Thymus (tissue), 11 donors: ENCODE data around the gene SAXO1. TPM values are rescaled to one million over a fixed set of nuclear protein-coding genes. Genes with fewer than 3 reads are reported as not detected.

Source experiments
- DNase-seq, 9 donors: peaks; one replicate each; pipeline ENCODE4 v3.0.0-alpha.2; 2013; ENCODE audit warnings: low spot score in 9 of 9, low read depth in 6 of 9, missing footprints in 1 of 9
- H3K27ac ChIP-seq, 2 donors: one replicate each; pipeline ENCODE4 v1.5.1; 2013; ENCODE audit warnings: control low read depth in 1 of 2, low read depth in 1 of 2, low read length in 1 of 2, mild to moderate bottlenecking in 1 of 2, moderate library complexity in 1 of 2
- H3K27me3 ChIP-seq, 2 donors: one replicate each; pipeline ENCODE4 v1.5.1; 2013; ENCODE audit warnings: low read length in 1 of 2; ENCODE audit not compliant: control insufficient read depth in 2 of 2, insufficient read depth in 1 of 2
- H3K36me3 ChIP-seq, 2 donors: one replicate each; pipeline ENCODE4 v1.5.1; 2013; ENCODE audit warnings: low read length in 1 of 2, mild to moderate bottlenecking in 1 of 2, moderate library complexity in 1 of 2; ENCODE audit not compliant: control insufficient read depth in 2 of 2, insufficient read depth in 2 of 2
- H3K4me1 ChIP-seq, 2 donors: one replicate each; pipeline ENCODE4 v1.5.1; 2013; ENCODE audit warnings: low read length in 2 of 2; ENCODE audit not compliant: control insufficient read depth in 2 of 2, insufficient read depth in 2 of 2
- H3K4me3 ChIP-seq, 2 donors: one replicate each; pipeline ENCODE4 v1.5.1; 2013; ENCODE audit warnings: low read length in 2 of 2, control low read depth in 1 of 2, mild to moderate bottlenecking in 1 of 2
- H3K9me3 ChIP-seq, 2 donors: one replicate each; pipeline ENCODE4 v1.5.1; 2013; ENCODE audit warnings: low read length in 1 of 2, mild to moderate bottlenecking in 1 of 2; ENCODE audit not compliant: control insufficient read depth in 2 of 2, insufficient read depth in 1 of 2
- WGBS: extraction: QIAGEN DNeasy Blood & Tissue Kit; methylation state at CpG from one replicate; pipeline ENCODE4 v1.1.7; 2013; 5-methylcytosine and 5-hydroxymethylcytosine counted together
- polyA plus RNA-seq: library from polyadenylated mRNA; stranded (reverse); fragments of 200-250 nt; gene quantifications from one replicate; pipeline ENCODE4 v1.2.3, GENCODE V29; 2013
- total RNA-seq: library from RNA; stranded (reverse); fragments of 120-200 nt; gene quantifications from one replicate; pipeline ENCODE4 v1.2.4, GENCODE V29; 2013
- donor health status: healthy.

Gene SAXO1
- total and polyA plus RNA-seq, 2 donors = 0.02 to 0.09 TPM

- no peak for DNase-seq
- Histone ChIP-seq H3K36me3 (no peaks in the 10 kb centered on the region), H3K27me3 (no peaks in the 10 kb centered on the region), H3K9me3 (no peaks in the 10 kb centered on the region), H3K4me3 (no peak overlapping the region), H3K4me1 (peaks cover 0 to 2% of the 10 kb centered on the region in 2 donors), H3K27ac (no peak overlapping the region)
- WGBS = 93% methylated on average over 5 of the region's 5 CpGs
Measured at GRCh38 chr9:18990494-18990893, 42.5 kb downstream of the SAXO1 start.

GRCh38 chr9:18989865-18990264 is 43.1 kb downstream of the SAXO1 start:
- Histone ChIP-seq H3K27me3 (no peaks in the 10 kb centered on the region), H3K4me3 (no peak overlapping the region), H3K36me3 (no peaks in the 10 kb centered on the region), H3K9me3 (no peaks in the 10 kb centered on the region), H3K27ac (no peak overlapping the region), H3K4me1 (peaks cover 0 to 2% of the 10 kb centered on the region in 2 donors)
- no peak for DNase-seq
- WGBS = 97% methylated on average over 4 of the region's 4 CpGs

GRCh38 chr9:18989097-18989496 is 43.9 kb downstream of the SAXO1 start:
- Histone ChIP-seq H3K9me3 (no peaks in the 10 kb centered on the region), H3K4me3 (no peak overlapping the region), H3K4me1 (peaks cover 0 to 2% of the 10 kb centered on the region in 2 donors), H3K36me3 (no peaks in the 10 kb centered on the region), H3K27me3 (no peaks in the 10 kb centered on the region), H3K27ac (no peak overlapping the region)
- no peak for DNase-seq
- 94% methylated on average over 2 of the region's 2 CpGs for WGBS

- no peak for DNase-seq
Measured at GRCh38 chr9:18988003-18988402, 45.0 kb downstream of the SAXO1 start.

GRCh38 chr9:18985996-18986395 is 47.0 kb downstream of the SAXO1 start:
- Histone ChIP-seq H3K27me3 (no peaks in the 10 kb centered on the region), H3K9me3 (no peaks in the 10 kb centered on the region), H3K4me3 (no peak overlapping the region), H3K27ac (no peak overlapping the region), H3K36me3 (no peaks in the 10 kb centered on the region), H3K4me1 (peaks cover 0 to 6% of the 10 kb centered on the region in 2 donors)
- DNase-seq = no peak

More at GRCh38 chr9:18988003-18988402, 45.0 kb downstream of the SAXO1 start:
- Histone ChIP-seq H3K27ac (no peak overlapping the region), H3K9me3 (no peaks in the 10 kb centered on the region), H3K36me3 (no peaks in the 10 kb centered on the region), H3K4me3 (no peak overlapping the region), H3K4me1 (no peaks in the 10 kb centered on the region), H3K27me3 (no peaks in the 10 kb centered on the region)

DNA sequence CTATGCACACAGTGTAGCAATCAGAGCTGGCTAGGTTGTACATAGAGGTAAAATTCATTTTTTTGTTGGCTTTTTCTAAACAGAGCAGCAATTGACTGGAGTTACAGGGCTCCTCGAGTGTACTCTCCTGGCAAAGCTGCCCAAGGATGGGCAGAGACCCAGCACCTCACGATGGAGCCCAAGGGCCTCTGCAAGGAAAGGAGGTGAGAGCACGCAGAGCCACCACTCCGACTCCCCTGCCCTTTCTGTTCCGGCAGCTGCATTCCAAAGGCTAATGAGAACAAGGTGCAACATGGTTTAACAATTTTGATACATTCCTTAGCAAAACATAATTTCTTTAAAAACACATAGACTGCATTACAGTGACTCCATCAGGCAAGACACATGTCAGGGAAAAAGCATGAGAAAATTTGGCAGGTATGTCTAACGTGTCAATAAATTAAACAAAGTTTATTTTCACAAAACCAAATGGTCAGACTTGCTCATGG is 47.5 kb downstream of the SAXO1 start:
- WGBS = 92% methylated on average over 6 of the region's 6 CpGs

GRCh38 chr9:18982262-18982620 is 50.8 kb downstream of the SAXO1 start:
- DNase-seq = no peak
- no peaks in the 10 kb centered on the region for H3K36me3 ChIP-seq
- H3K4me3 ChIP-seq = no peak overlapping the region
- H3K4me1 ChIP-seq = peaks cover 0 to 20% of the 10 kb centered on the region in 2 donors
- no peaks in the 10 kb centered on the region for H3K27me3 ChIP-seq
- WGBS = 92% methylated on average over 5 of the region's 5 CpGs
- H3K9me3 ChIP-seq = no peaks in the 10 kb centered on the region
- H3K27ac ChIP-seq = no peak overlapping the region

More for the DNA sequence above, 47.5 kb downstream of the SAXO1 start:
- Histone ChIP-seq H3K27ac (no peak overlapping the region), H3K4me3 (no peak overlapping the region), H3K27me3 (no peaks in the 10 kb centered on the region), H3K36me3 (no peaks in the 10 kb centered on the region), H3K4me1 (peaks cover 0 to 6% of the 10 kb centered on the region in 2 donors), H3K9me3 (no peaks in the 10 kb centered on the region)
- DNase-seq = no peak

- DNase-seq = no peak
- Histone ChIP-seq H3K36me3 (no peaks in the 10 kb centered on the region), H3K27me3 (no peaks in the 10 kb centered on the region), H3K27ac (no peak overlapping the region), H3K9me3 (no peaks in the 10 kb centered on the region), H3K4me3 (no peak overlapping the region), H3K4me1 (peaks cover 0 to 21% of the 10 kb centered on the region in 2 donors)
- WGBS = 92% methylated on average over 4 of the region's 4 CpGs
Measured at GRCh38 chr9:18981476-18982261, 51.3 kb downstream of the SAXO1 start.

DNA sequence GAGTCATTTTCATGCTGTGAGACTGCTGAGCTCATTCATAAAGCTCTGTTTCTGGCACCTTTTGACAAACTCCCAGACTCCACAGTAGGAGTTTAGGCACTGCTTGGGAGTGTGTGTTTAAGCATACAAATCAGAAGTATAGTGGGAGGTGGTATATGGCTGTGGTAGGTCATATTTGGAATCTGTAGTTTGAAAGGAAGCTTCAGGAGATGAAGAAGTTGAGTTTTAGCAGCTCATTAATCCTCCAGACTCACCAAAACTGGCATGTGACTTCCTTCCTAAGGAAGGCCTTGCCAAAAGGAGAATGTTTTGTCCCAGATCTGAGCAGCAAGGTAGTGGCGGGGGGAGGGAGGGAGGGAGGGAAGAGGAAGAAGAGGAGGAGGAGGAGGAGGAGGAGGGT is 52.8 kb downstream of the SAXO1 start:
- Histone ChIP-seq H3K27me3 (no peaks in the 10 kb centered on the region), H3K4me3 (no peak overlapping the region), H3K9me3 (no peaks in the 10 kb centered on the region), H3K36me3 (no peaks in the 10 kb centered on the region), H3K4me1 (peaks cover 0 to 34% of the 10 kb centered on the region in 2 donors), H3K27ac (peak overlapping the region in 1 of 2 donors; percentile 15)
- WGBS = 33% methylated on average over 1 of the region's 1 CpG
- DNase-seq = no peak
